Kidney (tissue), 14 donors: ENCODE results near the gene NKIRAS1. TPM values are rescaled to one million over a fixed set of nuclear protein-coding genes. Genes with fewer than 3 reads are reported as not detected.

ENCODE experiments used
- DNase-seq, 5 donors: peaks; one replicate each; pipeline ENCODE4 v3.0.0-alpha.2; 2013 to 2020
- FAIRE-seq: peaks from 2 replicates; lab custom pipeline; 2012; peaks lifted over from hg19 to GRCh38; lab: Jason Lieb, UNC
- H3K27ac ChIP-seq, 2 donors: one replicate each; pipeline ENCODE4 v1.7.0; 2013; ENCODE audit warnings: low read depth in 2 of 2, low read length in 2 of 2, inconsistent platforms in 1 of 2
- H3K27me3 ChIP-seq: one replicate; pipeline ENCODE4 v1.7.1; 2013; ENCODE audit warnings: low read length, inconsistent platforms; ENCODE audit not compliant: control insufficient read depth, insufficient read depth
- H3K36me3 ChIP-seq, 3 donors: one replicate each; pipeline versions ENCODE4 v1.7.0 to v1.7.1; 2013; ENCODE audit warnings: low read length in 3 of 3, control low read depth in 1 of 3, inconsistent platforms in 1 of 3; ENCODE audit not compliant: insufficient read depth in 3 of 3, control insufficient read depth in 2 of 3
- H3K4me1 ChIP-seq, 3 donors: one replicate each; pipeline versions ENCODE4 v1.7.0 to v1.7.1; 2013; ENCODE audit warnings: low read length in 3 of 3, inconsistent platforms in 1 of 3, low read depth in 1 of 3; ENCODE audit not compliant: control insufficient read depth in 2 of 3, insufficient read depth in 2 of 3
- H3K4me3 ChIP-seq, 3 donors: one replicate each; pipeline versions ENCODE4 v1.7.0 to v1.8.1; 2013; ENCODE audit warnings: low read length in 3 of 3, control low read depth in 1 of 3, inconsistent platforms in 1 of 3
- H3K9ac ChIP-seq, 3 donors: one replicate each; pipeline versions ENCODE4 v1.7.0 to v1.7.1; 2013; ENCODE audit warnings: low read length in 3 of 3, control low read depth in 1 of 3, inconsistent platforms in 1 of 3
- H3K9me3 ChIP-seq, 3 donors: one replicate each; pipeline versions ENCODE4 v1.7.0 to v1.7.1; 2013; ENCODE audit warnings: low read length in 3 of 3, control low read depth in 1 of 3, inconsistent platforms in 1 of 3; ENCODE audit not compliant: control insufficient read depth in 2 of 3, insufficient read depth in 1 of 3
- CTCF ChIP-seq: IDR thresholded peaks from 3 replicates; pipeline ENCODE4 v1.5.1; 2012; ENCODE audit warnings: mild to moderate bottlenecking, moderate library complexity, borderline replicate concordance; ENCODE audit not compliant: insufficient read depth; ENCODE audit errors: extremely low read depth
- intact Hi-C: fragments of 100-400 bp; cut with DNase I; formaldehyde crosslinking; loops from one replicate; pipeline ENCODE4 v1.11.1; 2022
- polyA plus RNA-seq: library from polyadenylated mRNA; stranded (reverse); fragments of 350-450 nt; fragmentation: Illumina TruSeq; extraction: RNeasy Lipid Tissue Mini Kit (QIAGEN cat#74804); gene quantifications from one replicate; pipeline ENCODE4 v1.2.3, GENCODE V29; 2014; ENCODE audit warnings: low read depth, low replicate concordance; ENCODE audit not compliant: insufficient read depth
- total RNA-seq: library from RNA; stranded (reverse); fragmentation: NEBNext Ultra II Directional; extraction: Animal tissue kit (Norgen Biotek cat#: 25700); gene quantifications from one replicate; pipeline ENCODE4 v1.2.1, GENCODE V29; 2021
- donor health status: control.
- donor health status: control.
- donor health status: control.
- donor health status: control.
- donor health status: control.
- donor health status: DM: yes; HTN: yes; CAD: no.
- donor health status: Normal renal cell carcinoma (clear cell type).

NKIRAS1 gene
- total and polyA plus RNA-seq, 2 donors from 2014 or later: 7.1 to 17.2 TPM

- no peaks in the 10 kb centered on the region for H3K27me3 ChIP-seq
- TF ChIP-seq CTCF: no peak
- intact Hi-C loops: no loop called here
- no peak overlapping the region for H3K9ac ChIP-seq
- no peak for FAIRE-seq
- H3K4me1 ChIP-seq: peaks cover 7 to 28% (median 21%) of the 10 kb centered on the region in 3 donors
- no peak overlapping the region for H3K4me3 ChIP-seq
- no peak for DNase-seq
- no peak overlapping the region for H3K27ac ChIP-seq
- H3K36me3 ChIP-seq: no peaks in the 10 kb centered on the region
- H3K9me3 ChIP-seq: no peaks in the 10 kb centered on the region
These were observed 55.1 kb downstream of the NKIRAS1 start for GRCh38 chr3:23861689-23862088.

GRCh38 chr3:23859839-23860382 is 56.9 kb downstream of the NKIRAS1 start:
- H3K9ac ChIP-seq: no peak overlapping the region
- H3K36me3 ChIP-seq: no peaks in the 10 kb centered on the region
- no peak for TF ChIP-seq CTCF
- peaks cover 2 to 17% (median 15%) of the 10 kb centered on the region in 3 donors for H3K4me1 ChIP-seq
- H3K9me3 ChIP-seq: no peaks in the 10 kb centered on the region
- no peak for FAIRE-seq
- DNase-seq: no peak
- H3K27me3 ChIP-seq: no peaks in the 10 kb centered on the region
- no peak overlapping the region for H3K4me3 ChIP-seq
- intact Hi-C loops: no loop called here
- no peak overlapping the region for H3K27ac ChIP-seq

- intact Hi-C loops: no loop called here
- H3K9ac ChIP-seq: no peak overlapping the region
- no peak for DNase-seq
- H3K4me3 ChIP-seq: no peak overlapping the region
- no peaks in the 10 kb centered on the region for H3K36me3 ChIP-seq
- no peaks in the 10 kb centered on the region for H3K27me3 ChIP-seq
- TF ChIP-seq CTCF: no peak
- no peak overlapping the region for H3K27ac ChIP-seq
- H3K4me1 ChIP-seq: peaks cover 2 to 15% (median 13%) of the 10 kb centered on the region in 3 donors
- no peak for FAIRE-seq
- no peaks in the 10 kb centered on the region for H3K9me3 ChIP-seq
These were observed 57.6 kb downstream of the NKIRAS1 start for GRCh38 chr3:23859012-23859743.
